NK-92 (cell line): ENCODE data around the gene SRGAP1.
"Not testable (repeated sequence)": the region's sequence is repeated elsewhere in the genome, so short reads cannot be mapped to it uniquely, and the experiment has no call there.

Experiments used
- DNase-seq: peaks from one replicate; lab custom pipeline; 2025; ENCODE audit not compliant: unreplicated experiment; lab: John Stamatoyannopoulos, UW

SRGAP1 gene

GRCh38 chr12:63836936-63837335 lies 7.6 kb upstream of the SRGAP1 start:
- no peak for DNase-seq

DNA sequence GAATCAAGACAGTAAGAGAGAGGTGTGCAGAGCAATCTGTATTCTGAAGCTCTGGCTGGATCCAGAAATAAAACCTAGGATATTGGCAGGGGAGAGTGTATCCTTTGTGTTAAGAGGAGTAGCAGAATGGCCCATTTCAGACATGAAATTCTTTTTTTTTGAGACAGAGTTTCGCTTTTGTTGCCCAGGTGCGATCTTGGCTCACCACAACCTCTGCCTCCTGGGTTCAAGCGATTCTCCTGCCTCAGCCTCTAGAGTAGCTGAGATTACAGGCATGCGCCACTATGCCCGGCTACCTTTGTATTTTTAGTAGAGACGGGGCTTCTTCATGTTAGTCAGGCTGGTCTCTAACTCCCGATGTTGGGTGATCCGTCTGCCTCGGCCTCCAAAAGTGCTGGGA lies 6.1 kb upstream of the SRGAP1 start:
- DNase-seq, result no peak

- DNase-seq, result no peak
Measured at GRCh38 chr12:63841011-63841410, 3.5 kb upstream of the SRGAP1 start.

DNA sequence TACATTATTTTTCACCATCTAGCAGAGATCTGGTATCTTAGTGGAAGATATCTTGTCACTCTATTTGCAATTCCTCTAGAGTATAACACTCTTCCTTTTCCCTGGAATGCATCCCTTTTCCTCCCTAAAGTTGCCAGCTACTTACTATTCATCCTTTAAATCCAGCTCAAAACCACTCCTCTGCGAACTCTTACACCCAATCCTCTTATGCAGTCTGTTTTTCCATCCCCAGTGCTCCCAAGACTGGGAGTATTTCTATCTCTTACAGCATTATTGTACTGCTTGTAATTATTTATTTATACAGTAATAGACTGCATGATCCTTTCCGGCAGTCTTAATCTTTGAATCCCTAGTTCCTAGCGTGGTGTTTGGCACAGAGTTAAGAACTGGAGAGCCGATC lies 2.9 kb upstream of the SRGAP1 start:
- DNase-seq, result no peak

DNA sequence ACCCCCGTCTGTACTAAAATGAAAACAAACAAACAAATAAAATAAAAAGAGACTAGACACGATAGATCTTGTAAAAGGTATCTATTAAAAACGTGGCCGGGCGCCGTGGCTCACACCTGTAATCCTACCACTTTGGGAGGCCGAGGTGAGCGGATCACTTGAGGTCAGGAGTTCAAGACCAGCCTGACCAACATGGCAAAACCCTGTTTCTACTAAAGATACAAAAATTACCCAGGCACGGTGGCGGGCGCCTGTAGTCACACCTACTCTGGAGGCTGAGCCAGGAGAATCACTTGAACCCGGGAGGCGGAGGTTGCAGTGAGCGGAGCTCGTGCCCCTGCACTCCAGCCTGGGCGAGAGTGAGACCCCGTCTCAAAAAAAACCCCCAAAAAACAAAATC lies 1.8 kb upstream of the SRGAP1 start:
- DNase-seq, result not testable (repeated sequence)

GRCh38 chr12:63843254-63843720 lies 1.2 kb upstream of the SRGAP1 start:
- DNase-seq, result no peak

GRCh38 chr12:63843721-63844390 lies 644 bp upstream of the SRGAP1 start:
- no peak for DNase-seq

GRCh38 chr12:63845726-63846125 lies 1.2 kb downstream of the SRGAP1 start:
- no peak for DNase-seq

DNA sequence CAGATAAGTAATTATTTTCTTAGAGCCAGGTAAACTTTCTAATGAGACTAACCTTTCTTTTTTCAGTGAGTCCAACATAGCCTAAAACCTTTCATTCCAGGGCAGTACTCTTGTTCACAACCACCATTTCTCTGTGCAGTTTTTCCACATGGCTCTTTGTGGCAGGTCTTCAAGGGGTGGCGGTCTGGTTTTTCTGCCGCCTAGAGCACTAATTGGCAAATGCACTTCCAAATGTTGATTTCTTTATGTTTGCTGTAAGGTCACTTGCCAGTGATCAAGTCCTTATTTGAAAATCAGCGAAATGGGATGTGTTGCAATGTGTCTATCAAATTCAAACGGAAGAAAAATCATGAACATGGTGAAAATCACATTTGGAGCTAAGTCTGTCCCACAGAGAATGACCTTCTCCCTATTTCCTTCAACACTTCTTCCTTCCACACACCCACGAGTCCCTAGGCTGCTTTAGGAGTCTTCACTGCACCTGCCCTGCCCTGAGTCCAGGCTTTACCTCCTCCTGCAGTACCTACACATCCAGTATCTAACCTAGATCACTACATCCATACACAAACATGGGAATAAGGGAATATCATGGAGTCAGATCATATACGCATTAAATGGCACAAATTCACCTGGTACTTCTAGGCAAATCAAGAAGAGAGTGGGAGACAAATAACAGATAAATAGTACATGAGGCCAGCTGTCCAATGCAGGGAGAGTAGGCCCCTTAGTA lies 1.9 kb downstream of the SRGAP1 start:
- DNase-seq, result no peak

DNA sequence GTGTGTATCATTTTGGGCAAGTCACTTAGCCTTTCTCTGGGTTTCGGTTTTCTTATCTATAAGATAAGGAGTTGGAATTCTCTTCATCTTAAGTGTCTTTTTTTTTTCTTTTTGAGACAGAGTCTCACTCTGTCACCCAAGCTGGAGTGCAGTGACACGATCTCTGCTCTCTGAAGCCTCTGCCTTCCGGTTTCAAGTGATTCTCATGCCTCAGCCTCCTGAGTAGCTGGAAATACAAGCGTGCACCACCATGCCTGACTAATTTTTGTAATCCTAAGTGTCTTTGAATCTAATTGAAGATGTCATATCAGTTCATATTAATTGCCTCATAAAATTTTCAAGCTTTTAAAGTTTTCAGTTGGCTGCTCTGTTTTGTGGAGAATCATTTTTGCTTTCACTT lies 4.0 kb downstream of the SRGAP1 start:
- DNase-seq, result no peak

GRCh38 chr12:63849106-63849620 lies 4.7 kb downstream of the SRGAP1 start:
- no peak for DNase-seq

DNA sequence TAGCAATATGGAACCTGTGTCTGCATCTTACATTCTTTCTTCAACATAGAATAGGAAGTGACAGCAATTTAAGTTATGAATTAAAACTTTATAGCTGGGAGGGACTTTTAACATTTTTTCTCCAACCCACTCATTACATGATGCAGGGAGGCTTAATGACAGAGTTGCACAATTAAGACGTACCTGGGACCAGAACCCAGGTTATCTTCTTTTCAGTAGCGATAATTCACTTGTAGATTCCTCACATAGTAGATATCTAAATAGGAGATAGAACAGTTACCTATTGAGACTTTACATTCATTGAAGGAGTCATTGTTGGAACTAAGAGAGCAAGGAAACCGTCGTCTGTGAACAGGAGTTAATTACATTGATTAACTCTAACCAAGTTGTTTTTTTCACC lies 5.1 kb downstream of the SRGAP1 start:
- no peak for DNase-seq

GRCh38 chr12:63853978-63854377 lies 9.5 kb downstream of the SRGAP1 start:
- no peak for DNase-seq

GRCh38 chr12:63855299-63855698 lies 10.8 kb downstream of the SRGAP1 start:
- DNase-seq, result no peak

- DNase-seq, result no peak
Measured at GRCh38 chr12:63857771-63858670, 13.5 kb downstream of the SRGAP1 start.

DNA sequence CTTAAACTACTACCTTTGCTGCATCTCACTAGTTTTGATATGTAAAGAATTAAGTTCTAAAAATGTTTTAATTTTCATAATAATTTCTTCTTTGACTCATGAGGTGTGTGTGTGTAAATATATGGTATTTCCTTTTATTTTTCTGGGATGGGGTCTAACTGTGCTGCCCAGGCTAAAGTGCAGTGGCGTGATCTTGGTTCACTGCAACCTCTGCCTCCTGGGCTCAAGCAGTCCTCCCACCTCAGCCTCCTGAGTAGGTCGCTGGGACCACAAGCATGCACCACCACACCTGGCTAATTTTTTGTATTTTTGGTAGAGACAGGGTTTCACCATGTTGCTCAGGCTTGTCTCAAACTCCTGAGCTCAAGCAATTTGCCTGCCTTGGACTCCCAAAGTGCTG lies 15.4 kb downstream of the SRGAP1 start:
- DNase-seq, result not testable (repeated sequence)

GRCh38 chr12:63862187-63862968 lies 17.9 kb downstream of the SRGAP1 start:
- DNase-seq, result no peak

DNA sequence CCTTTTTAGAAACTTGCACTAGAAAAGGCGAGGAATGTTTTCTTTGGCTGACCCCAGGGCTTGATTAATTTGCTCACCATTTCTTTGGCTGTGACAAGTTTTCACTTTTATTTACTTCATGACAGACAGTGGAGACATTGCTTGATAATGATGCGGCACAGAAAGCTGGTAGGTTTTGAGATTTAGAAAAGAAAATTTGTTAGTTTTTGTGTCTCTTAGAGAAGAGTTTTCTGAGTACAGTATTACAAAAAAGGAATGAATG lies 18.4 kb downstream of the SRGAP1 start:
- DNase-seq, result no peak

DNA sequence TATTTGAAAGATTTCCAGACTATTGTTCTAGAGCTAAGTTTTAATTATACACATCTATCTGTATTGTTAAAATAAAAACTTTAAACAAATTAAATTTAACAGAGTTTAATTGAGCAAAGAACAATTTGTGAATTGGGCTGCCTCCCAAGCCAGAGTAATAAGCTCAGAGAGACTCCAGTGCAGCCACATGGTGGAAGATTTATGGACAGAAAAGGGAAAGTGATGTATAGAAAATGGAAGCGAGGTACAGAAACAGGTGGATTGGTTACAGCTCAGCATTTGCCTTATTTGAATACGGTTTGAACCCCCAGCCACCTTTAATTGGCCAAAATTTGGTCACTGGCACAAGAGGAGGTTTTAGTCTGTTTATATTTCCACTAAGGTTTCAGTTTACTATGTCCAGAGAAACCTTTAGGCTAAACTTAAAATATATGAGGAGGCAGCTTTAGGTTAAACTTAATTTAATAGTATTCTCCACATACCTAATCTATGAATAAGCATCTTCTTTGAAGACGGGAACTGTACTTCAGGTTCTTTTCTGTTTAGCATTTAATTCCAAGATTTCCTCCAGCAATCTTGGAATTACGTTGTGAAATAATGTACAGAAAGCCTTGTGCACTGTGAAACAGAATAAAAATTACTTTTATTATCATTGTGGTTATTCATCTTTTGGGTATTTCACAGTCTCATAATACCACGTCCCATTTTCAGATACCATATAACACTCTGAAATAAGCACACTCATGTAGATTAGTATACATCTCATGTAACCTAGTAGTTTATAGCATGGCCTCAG lies 19.4 kb downstream of the SRGAP1 start:
- DNase-seq, result no peak

- DNase-seq, result no peak
Measured at GRCh38 chr12:63864454-63864706, 19.9 kb downstream of the SRGAP1 start.
